HG02759 (cell line): ENCODE measurements around the gene LAMC1.
"Not testable (repeated sequence)": the region's sequence is repeated elsewhere in the genome, so short reads cannot be mapped to it uniquely, and the experiment has no call there.

Experiments
- ATAC-seq: cut with Tn5 transposase; IDR thresholded peaks from one replicate; pipeline ENCODE4 v1.9.1; 2021; ENCODE audit warnings: mild to moderate bottlenecking, moderate library complexity; ENCODE audit not compliant: unreplicated experiment

The LAMC1 gene

DNA sequence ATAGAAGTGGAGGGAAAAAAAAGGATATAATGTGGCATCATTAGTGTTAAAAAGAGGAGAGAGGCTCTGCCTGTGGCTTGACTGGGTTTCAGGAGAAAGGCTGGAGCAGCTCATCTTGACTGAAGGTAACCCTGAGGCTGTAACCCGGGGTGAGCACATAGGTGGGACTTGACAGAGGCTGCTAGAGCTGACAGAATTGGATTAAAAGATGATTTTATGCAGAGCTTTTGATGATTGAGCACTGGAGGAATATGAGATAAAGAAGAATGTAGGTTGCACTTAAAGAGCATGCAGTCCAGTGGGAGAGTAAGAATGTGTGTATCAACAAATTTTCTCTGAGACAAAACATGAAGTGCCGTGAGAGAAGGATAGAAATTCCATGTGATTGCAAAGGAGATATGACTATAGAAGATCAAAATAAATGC is 17.3 kb downstream of the LAMC1 start:
- ATAC-seq, result no peak

DNA sequence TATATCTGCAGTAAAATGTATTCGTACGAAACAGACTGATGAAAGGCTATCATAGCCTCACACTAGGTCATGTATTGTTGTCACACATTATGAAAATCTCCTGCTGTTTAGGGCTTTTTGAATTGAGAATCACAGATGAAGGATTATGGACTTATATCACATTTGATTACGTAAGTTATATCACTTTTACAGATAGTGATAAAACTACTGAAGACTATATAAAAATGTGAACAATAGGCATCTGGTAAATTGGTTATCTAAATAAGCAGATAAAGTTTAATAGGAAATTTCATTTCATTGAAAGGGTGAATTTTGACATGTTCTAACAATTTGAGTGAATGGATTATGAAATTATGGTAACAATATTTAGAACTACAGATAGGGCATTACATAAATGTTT is 20.0 kb downstream of the LAMC1 start:
- no peak for ATAC-seq

DNA sequence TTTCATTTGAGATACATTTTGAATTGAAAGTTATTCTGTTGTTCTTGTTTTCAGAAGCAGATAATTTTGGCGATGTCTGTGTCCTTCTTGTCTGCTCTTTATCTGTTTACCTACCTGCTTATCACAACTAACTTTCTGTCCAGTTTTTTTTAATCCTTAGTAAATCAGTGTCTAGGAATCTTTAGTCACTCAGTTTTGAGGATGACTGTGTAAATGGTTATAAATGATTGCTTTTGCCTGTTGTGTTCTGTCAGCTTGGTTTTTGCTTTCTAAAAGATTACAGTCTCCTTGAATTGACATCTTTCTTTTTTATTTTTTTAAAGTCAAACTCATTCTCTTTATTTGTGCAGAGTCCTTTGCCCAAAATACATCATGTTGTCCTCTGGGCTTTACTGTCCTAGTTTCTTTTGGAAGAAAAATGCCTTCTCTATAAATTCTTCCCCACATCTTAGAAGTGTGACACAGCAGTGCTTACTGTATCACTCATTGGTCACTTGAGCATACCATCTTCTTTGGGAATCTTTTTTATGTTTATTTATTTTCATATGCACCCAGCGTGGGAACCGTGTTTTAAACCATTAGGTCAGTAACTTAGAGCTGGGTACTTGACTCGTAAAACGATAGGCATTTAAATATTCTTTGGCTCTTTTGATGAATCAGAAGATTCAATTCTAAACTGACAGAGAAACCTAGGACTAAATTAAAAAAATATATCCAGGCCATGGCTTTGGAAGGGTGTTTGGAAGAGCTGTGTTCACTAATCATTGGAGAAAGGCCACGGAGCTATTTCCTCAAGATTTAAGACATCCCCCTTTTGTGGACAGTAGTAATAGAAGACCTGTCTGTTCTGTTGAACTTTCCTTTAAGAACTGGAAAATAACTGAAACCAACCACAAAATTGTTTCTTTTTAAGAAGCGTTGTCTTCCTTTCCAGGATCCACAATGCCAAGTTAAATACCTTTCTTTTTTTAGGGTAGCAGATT is 20.9 kb downstream of the LAMC1 start:
- no peak for ATAC-seq

DNA sequence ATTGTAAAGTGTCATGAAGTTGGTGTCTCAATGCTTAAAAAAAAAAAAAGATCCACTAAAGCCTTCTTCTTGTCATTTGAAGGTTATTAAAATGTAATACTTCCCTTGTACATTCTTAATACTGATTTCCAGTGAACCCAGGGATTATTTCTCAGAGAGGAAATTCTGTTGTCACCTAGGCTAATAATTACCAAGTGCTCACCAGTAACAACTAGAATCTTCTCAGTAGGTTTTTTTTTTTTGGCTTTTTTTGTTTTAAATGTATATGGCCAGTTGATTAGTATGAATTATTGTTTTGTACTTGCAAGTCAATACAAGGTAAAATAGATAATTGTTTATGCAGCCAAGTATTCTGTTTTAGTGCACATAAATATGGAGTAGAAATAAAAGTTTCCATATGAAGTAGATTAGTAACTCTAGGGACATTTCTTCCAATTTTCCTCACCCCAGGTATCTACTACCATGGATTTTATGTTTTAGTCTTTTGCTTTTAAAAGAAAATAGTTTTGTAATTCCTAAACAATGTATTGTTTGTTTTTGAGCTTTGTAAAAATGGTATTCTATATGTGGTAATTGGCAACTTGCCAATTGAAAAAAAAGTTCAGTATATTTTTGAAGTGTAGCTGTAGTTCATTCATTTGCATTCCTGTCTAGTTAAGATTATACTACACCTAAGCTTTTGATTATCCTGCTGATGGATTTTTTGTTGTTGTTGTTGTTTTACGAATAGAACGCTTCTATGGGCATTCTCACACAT is 21.9 kb downstream of the LAMC1 start:
- no peak for ATAC-seq

DNA sequence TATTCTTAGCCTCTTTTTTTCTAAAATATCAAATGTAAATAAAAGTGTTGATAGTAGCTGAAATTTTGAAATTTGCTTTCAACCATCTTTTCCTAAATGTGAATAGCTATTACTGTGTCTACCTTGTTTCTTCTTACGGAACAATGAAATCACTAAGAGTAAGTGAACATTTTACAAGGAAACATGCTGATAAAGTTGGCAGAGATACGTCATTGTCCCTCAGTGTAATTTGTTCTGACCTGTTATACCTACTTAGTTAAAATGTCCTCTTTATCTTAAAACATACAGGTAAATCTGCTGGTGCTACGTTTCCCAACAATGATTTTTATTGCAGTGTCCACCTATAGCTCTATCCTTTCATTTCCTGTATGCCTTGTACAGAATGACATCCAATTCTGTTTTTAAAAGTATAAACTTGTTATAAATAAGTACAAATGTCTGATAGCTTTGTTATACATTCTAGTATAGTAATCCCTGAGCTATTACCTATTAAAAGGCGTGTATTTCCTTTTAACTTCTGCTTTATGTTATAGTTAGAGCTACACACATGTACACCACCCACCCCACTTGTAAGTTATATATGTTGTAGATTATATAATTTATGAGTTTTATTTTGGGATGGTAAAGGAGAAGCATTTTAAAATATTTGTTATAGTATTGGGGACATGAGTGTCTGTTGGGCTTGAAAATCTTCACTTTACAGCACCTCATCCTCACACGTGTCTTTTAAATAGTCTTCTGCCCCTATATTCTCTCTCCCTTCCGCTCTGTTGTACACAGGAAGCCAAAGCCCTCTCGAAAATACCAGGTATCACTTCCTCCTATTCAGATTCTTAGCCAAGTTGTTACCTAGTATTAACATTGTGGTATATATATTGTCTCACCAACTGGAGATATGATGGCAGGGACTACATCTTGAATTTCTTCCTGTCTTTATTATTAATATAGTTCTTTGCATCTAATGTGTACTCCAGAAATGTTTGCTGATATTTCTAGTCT is 25.2 kb downstream of the LAMC1 start:
- peak; percentile 99 for ATAC-seq

DNA sequence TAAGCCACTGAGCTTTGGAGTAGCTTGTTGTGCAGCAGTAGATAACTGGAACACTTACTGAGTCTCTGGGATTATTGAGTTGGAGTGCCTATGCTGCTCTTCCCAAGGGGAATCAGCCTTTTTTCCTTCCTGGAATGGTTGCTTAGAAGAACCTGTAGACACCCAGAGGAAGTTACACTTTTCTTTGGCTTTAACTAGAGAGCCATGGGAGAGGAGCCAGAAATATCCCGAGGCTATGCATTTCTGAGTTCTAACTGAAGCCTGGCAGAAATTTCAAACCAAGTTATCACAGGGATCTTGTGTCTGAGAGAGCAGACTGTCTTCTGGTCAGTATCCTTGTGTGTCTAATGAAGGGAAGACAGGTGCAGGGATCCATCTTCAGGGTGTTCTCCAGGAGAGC is 28.3 kb downstream of the LAMC1 start:
- ATAC-seq, result no peak

DNA sequence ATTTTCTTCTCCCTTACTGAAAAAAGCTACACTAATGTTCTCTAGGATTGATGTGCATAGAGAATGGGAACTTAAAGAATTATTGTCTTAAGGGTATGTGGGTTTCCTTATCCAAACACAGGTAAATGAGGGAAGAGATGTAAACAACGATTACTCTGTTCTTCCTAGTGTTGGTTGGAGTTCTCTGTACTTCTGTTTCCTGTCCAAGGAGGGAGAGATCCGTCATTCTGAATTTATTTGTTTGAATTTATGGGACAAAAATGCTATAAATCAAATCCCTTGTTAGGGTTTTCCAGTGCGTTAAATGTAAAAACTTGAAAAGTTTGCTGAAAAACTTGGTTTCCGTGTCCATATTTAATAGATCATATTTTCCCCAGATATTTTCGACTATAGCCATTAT is 29.6 kb downstream of the LAMC1 start:
- ATAC-seq, result no peak

DNA sequence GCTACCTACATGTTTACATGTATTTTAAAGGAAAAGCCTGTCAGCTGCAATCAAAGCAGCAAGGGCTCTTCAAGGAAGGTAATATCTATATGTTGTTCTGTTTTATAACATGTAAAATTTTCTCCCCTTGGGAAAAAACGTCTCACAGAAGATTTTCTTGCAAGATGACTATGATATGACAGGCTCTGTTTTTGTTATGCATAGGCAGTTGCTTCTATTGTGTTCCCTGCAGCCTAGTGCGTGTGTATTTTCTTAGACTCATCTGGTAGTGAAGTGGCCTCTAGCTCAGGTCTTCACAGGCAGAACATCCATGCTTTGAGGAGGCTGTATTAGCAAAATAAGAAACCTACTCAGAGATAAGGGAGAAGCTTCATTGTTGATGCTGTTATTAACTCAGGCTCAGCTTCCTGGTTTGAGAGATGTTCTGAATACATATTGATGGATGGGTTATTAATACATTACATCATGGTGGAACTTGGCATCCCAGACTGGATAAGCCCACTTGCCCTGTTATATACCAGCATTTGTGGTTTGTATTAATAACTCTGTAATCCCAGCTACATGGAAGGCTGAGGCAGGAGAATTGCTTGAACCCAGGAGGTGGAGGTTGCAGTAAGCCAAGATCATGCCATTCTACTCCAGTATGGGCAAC is 35.8 kb downstream of the LAMC1 start:
- no peak for ATAC-seq

DNA sequence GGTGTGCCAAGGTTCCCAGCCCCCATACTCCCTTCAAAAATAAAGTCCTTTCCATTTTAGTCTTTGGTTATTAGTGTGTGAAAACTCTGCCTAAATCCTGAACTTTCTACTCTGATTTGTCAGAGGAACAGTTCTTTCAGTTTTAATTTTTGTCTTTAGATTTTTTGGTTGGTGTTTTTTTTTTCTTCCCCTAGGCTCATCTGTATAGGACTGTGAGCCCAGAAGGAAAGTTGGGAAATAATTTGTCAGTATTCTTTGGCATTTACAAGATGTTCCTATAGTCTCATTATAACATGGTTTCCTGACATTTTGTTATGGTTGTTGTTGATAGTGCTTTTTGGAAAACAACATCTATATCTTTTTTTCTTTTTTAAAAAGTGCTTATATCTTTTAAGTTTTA is 38.0 kb downstream of the LAMC1 start:
- no peak for ATAC-seq

DNA sequence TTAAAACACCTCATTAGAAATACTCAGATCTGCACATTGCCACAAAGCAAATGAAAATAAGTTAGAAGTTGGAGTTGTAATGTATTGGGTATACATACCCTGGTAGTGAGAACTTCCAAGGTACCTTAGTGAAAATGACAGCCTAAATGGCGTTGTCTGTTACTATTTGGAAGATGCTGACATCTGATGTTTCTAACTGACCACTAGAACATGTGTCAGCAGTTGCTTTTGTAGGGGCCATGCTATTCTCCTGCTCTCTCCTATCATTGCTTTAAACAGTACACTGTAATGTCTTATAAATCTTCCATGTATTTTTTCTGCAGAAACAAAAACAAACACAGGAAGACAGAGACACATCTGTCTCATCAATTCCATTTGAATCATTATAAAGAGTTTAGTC is 40.1 kb downstream of the LAMC1 start:
- ATAC-seq, result no peak

DNA sequence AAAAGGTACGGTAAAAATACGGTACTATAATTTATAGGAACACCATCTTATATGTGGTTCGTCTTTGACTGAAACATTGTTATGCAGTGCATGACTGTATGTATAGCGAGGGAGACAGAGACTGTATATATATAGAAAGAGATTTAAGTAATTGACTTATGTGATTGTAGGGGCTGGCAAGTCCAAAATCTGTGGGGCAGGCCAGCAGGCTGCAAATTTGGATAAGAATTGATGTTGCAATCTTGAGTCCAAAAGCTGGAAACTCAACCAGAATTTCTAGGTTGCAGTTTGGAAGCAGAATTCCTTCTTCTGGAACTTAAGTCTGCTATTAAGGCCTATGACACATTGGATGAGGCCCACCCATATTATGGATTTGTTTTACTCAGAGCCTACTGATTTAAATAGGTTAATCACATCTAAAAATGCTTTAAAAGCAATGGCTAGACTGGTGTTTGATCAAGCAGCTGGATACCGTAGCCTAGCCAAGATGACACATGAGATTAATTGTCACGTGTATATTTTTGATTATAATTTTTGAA is 42.0 kb downstream of the LAMC1 start:
- ATAC-seq, result no peak

DNA sequence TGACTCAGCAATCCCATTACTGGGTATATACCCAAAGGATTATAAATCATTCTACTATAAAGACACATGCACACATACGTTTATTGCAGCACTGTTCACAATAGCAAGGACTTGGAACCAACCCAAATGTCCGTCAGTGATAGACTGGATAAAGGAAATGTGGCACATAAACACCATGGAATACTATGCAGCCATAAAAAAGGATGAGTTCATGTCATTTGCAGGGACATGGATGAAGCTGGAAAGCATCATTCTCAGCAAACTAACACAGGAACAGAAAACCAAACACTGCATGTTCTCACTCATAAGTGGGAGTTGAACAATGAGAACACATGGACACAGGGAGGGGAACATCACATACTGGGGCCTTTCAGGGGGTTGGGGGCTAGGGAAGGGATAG is 43.2 kb downstream of the LAMC1 start:
- not testable (repeated sequence) for ATAC-seq

DNA sequence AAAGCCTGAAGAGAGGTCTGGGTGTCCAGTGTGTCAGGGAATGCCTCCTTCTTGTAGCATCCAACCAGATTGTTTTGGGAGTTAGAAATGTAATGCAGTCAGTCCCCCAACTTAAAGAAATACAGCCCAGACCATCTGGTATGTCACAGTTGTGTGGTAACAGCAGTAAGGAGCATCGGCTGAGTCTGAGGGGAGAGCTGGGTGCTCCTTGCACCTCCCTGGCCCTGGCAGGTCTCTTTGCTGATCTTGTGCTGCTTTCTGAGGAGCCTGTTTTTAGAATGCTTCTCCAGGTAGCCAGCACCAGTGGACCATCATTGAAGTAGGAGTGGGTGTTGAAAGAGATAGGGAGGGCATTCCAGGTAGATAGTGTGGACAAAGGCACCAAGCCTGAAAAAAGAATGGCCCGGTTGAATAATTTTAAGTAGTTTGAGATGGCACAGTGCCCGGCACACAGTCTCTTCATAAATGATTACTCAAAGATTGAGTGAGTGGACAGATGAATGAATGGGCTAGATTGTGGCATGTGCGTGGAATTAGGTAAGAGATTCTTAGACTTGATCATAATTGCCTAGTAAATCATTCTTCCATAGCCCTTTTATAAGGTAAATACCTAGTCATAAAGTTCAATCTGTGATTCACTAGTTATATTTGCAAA is 46.5 kb downstream of the LAMC1 start:
- no peak for ATAC-seq

DNA sequence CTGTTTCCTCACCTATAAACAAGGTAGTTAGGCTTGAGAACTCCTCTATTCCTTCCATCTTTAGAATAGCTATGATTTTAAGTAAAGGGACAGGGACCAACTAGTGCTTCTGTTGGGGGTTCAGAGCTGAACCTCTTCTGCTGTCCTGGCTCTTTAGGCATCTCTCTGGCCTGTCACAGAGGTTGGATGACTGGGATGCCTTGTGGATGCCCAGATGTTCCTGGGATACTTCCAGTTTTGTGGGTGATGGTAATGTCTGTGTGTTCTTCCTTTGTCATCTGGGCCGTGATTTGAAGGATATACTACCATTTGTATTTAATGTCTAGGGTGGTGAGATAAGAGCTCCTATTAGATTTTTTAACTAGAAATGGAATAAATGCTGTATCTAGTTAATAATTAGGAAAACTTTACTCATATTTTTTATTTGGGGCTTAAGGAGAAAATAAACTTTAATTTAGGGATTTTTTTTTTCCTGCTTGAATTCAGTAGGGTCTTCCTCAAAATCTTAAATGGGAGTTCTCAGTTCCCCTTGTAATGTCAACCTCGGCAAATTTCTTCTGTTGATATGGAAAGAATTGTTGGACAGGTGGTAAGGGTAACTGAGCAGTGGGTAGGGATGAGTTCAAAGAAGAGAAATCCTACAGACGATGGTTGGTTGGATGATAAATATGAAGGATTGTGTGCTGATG is 47.2 kb downstream of the LAMC1 start:
- no peak for ATAC-seq

DNA sequence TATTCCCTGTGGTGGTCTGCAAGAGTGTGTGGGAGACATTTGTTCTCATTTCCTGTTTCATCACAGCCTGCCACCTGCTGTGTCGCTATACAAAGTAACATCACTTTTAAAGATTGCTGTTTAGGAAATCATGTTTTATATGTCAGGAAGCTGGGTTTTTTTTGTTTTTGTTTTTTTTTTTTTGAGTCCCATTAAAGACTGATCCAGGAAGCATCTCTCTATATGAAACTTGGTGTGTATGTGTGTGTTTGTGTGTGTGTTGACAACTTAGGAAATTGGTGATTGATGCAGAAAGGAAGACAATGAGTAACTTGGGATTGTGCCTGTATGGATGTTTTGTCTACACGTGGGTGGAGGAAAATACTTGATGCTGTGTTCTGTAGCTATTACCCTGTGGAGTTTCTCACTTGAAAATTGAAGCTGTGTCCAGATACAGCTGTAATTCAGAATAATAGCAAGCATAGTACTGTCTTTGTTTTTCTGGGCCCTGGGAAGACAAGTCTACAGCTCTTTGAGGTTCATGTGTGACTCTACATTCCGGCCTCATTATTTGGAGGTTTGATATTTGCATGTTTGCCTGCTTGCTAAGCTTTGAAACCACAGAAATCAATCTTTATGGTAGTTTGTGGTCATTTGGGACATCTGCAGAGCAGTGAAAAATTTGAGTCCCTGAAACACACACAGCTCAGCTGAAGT is 47.9 kb downstream of the LAMC1 start:
- peak; percentile 82 for ATAC-seq

DNA sequence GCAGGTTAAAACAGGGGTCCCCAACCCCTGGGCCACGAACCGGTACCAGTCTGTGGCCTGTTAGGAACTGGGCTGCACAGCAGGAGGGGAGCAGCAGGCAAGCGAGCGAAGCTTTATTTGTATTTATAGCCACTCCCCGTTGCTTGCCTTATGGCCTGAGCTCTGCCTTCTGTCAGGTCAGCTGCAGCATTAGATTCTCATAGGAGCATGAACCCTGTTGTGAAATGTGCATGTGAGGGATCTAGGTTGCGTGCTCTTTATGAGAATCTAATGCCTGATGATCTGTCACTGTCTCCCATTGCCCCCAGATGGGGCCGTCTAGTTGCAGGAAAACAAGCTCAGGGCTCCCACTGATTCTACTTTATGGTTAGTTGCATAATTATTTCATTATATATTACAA is 49.4 kb downstream of the LAMC1 start:
- ATAC-seq, result not testable (repeated sequence)

DNA sequence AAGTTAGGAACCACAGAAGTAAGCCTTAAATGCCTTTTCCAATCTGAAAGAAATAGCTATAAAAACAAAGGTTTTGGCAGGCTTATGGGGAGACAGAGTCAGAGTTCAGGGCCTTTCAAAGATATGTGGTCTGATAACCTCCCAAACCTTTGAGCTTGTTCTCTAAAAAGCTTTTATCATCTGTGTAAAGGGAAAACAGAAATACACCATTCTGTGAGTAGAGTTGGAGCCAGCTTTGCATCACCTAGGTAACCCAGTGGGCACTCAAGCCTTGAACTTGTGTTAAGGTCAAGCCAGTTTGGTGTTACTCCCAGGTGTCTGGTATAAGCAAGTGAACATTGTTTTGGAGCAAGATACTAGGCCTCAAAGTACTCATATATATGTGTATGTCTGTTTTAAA is 50.1 kb downstream of the LAMC1 start:
- ATAC-seq, result no peak

DNA sequence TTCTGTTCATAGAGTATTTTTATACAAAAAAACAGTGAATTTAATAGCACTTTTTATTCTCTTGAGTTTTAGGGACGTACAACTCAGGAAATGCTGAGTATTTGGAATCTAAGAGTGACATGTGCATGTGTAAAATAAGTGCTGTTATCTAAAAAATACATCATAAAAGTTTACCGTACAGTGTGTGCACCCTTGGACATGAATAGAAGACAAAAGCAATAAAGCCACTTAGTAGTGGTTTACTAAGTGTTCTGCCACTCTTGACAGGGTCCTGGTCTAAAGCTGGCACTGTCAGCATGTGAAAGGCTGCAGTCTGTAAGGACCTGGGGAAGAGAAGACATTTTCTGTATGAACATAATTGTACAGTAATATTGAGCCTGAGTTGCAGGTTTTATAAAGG is 51.0 kb downstream of the LAMC1 start:
- ATAC-seq, result no peak
